HepG2 (cell line): ENCODE measurements around the gene CCNB1. TPM values are rescaled to one million over a fixed set of nuclear protein-coding genes. Genes with fewer than 3 reads are reported as not detected.

Experiments used
- BORCS8-MEF2B ChIP-seq: sonication (generic); formaldehyde crosslinking; IDR thresholded peaks from 2 replicates; pipeline ENCODE4 v1.8.0; 2022; ENCODE audit warnings: mild to moderate bottlenecking, missing genetic modification reagents
- CREB3 ChIP-seq: sonication (generic); formaldehyde crosslinking; IDR thresholded peaks from 2 replicates; pipeline ENCODE4 v1.5.0; 2020; ENCODE audit warnings: missing genetic modification reagents
- HNF1B ChIP-seq: sonication (generic); formaldehyde crosslinking; IDR thresholded peaks from 2 replicates; pipeline ENCODE4 v1.5.1; 2020; ENCODE audit warnings: mild to moderate bottlenecking, moderate library complexity, missing genetic modification reagents
- HNRNPUL1 ChIP-seq: fragments of 200-400 bp; formaldehyde crosslinking; IDR thresholded peaks from 2 replicates; pipeline ENCODE4 v1.6.1; 2017; ENCODE audit warnings: low read depth, mild to moderate bottlenecking, low read length, moderate library complexity
- HOXA5 ChIP-seq: sonication (generic); formaldehyde crosslinking; IDR thresholded peaks from 2 replicates; pipeline ENCODE4 v1.4.0; 2020; ENCODE audit warnings: missing genetic modification reagents
- KAT2B ChIP-seq: fragments of 150-350 bp; IDR thresholded peaks from 2 replicates; pipeline ENCODE4 v1.6.1; 2014; ENCODE audit warnings: low read depth, low read length, borderline replicate concordance
- KMT2A ChIP-seq: sonication (generic); formaldehyde crosslinking; IDR thresholded peaks from 2 replicates; pipeline ENCODE4 v1.4.0; 2020; ENCODE audit warnings: missing genetic modification reagents
- NR1H2 ChIP-seq: sonication (generic); formaldehyde crosslinking; IDR thresholded peaks from 2 replicates; pipeline ENCODE4 v1.8.1; 2022; ENCODE audit warnings: low read depth, missing genetic modification reagents, borderline replicate concordance
- TEAD3 ChIP-seq: optimal IDR thresholded peaks from 2 replicates; pipeline ENCODE3; 2016; ENCODE audit warnings: borderline replicate concordance
- ZFP90 ChIP-seq: sonication (generic); formaldehyde crosslinking; IDR thresholded peaks from 2 replicates; pipeline ENCODE4 v1.8.0; 2022; ENCODE audit warnings: missing genetic modification reagents, mild to moderate bottlenecking, inconsistent platforms, borderline replicate concordance
- ZNF124 ChIP-seq: sonication (generic); formaldehyde crosslinking; IDR thresholded peaks from 2 replicates; pipeline ENCODE4 v1.4.0; 2020; ENCODE audit warnings: missing genetic modification reagents
- ZNF205 ChIP-seq: IDR thresholded peaks from 2 replicates; pipeline ENCODE4 v1.6.1; 2018; ENCODE audit warnings: missing biosample characterization, missing genetic modification reagents
- ZNF451 ChIP-seq: sonication (generic); formaldehyde crosslinking; IDR thresholded peaks from 2 replicates; pipeline ENCODE4 v1.5.0; 2020; ENCODE audit warnings: mild to moderate bottlenecking, missing genetic modification reagents
- ZNF556 ChIP-seq: sonication (generic); formaldehyde crosslinking; IDR thresholded peaks from 2 replicates; pipeline ENCODE4 v1.4.0; 2020; ENCODE audit warnings: mild to moderate bottlenecking, missing genetic modification reagents, borderline replicate concordance
- ZNF773 ChIP-seq: sonication (generic); formaldehyde crosslinking; IDR thresholded peaks from 2 replicates; pipeline ENCODE4 v1.4.0; 2020; ENCODE audit warnings: missing genetic modification reagents, borderline replicate concordance
- ZNF816 ChIP-seq: sonication (generic); formaldehyde crosslinking; IDR thresholded peaks from 2 replicates; pipeline ENCODE4 v1.8.0; 2022; ENCODE audit warnings: missing genetic modification reagents, mild to moderate bottlenecking, borderline replicate concordance
- ZSCAN29 ChIP-seq: sonication (generic); formaldehyde crosslinking; conservative IDR thresholded peaks from 2 replicates; pipeline ENCODE4 v1.4.0; 2020; ENCODE audit warnings: mild to moderate bottlenecking, missing genetic modification reagents
- polyA plus RNA-seq, 8 experiments: library from polyadenylated mRNA; depleted of rRNA in 3 of 8; stranded (reverse) in 7 of 8; unstranded in 1 of 8; fragments of >200 nt; fragmentation: Illumina TruSeq in 4 of 8; extraction: Trizol in 4 of 8; gene quantifications; 2 replicates each; pipeline versions ENCODE4 v1.2.1 to v1.2.3, GENCODE V29; 2011 to 2016; ENCODE audit warnings: low read depth in 4 of 8, missing spikeins in 1 of 8, mixed read lengths in 1 of 8; ENCODE audit not compliant: insufficient read depth in 1 of 8
- total RNA-seq, 5 experiments: library from RNA; depleted of rRNA; stranded (reverse); fragments of >200 nt; fragmentation: Illumina TruSeq; extraction: Trizol; gene quantifications; 2 replicates each; pipeline ENCODE4 v1.2.3, GENCODE V29; 2016; ENCODE audit warnings: low read depth in 1 of 5
- TF ChIP-seq, protein P1 (sequence below): sonication (generic); formaldehyde crosslinking; IDR thresholded peaks from 2 replicates; pipeline ENCODE4 v1.9.0; 2021; ENCODE audit warnings: missing genetic modification reagents, mild to moderate bottlenecking, borderline replicate concordance
- TF ChIP-seq, protein P2 (sequence below): sonication (generic); formaldehyde crosslinking; IDR thresholded peaks from 2 replicates; pipeline ENCODE4 v1.5.1; 2020; ENCODE audit warnings: missing genetic modification reagents, mild to moderate bottlenecking, borderline replicate concordance
- TF ChIP-seq, protein P3 (sequence below): sonication (generic); formaldehyde crosslinking; IDR thresholded peaks from 2 replicates; pipeline ENCODE4 v1.4.0; 2020; ENCODE audit warnings: missing genetic modification reagents

The CCNB1 gene
- total and polyA plus RNA-seq, 2 of the 13 experiments (the other 11 are each of a cell fraction or from before 2014, with no cell fraction given) = 82.3 to 316 TPM

- TF ChIP-seq ZNF816 (0 out of 2 replicates have a peak, but pooled peaks have one; percentile 61), HNRNPUL1 (no peak), ZNF124 (CRISPR knock-in tag) (no peak; the same call in 1 of the 2 replicates), ZNF556 (CRISPR knock-in tag) (0 out of 2 replicates have a peak, but pooled peaks have one; percentile 41), HOXA5 (CRISPR knock-in tag) (peak; percentile 47), CREB3 (CRISPR knock-in tag) (no peak), ZFP90 (peak; percentile 85), ZSCAN29 (CRISPR knock-in tag) (no peak), ZNF773 (no peak), KAT2B (no peak), BORCS8-MEF2B (peak; percentile 94), ZNF205 (CRISPR knock-in tag) (peak; percentile 63; the same call in 1 of the 2 replicates), KMT2A (CRISPR knock-in tag) (peak; percentile 85; the same call in 1 of the 2 replicates), HNF1B (CRISPR knock-in tag) (peak; percentile 64; the same call in 1 of the 2 replicates), TEAD3 (CRISPR knock-in tag) (peak; percentile 46), NR1H2 (CRISPR knock-in tag) (no peak), ZNF451 (CRISPR knock-in tag) (peak; percentile 81; the same call in 1 of the 2 replicates)
- TF ChIP-seq, protein P1, sequence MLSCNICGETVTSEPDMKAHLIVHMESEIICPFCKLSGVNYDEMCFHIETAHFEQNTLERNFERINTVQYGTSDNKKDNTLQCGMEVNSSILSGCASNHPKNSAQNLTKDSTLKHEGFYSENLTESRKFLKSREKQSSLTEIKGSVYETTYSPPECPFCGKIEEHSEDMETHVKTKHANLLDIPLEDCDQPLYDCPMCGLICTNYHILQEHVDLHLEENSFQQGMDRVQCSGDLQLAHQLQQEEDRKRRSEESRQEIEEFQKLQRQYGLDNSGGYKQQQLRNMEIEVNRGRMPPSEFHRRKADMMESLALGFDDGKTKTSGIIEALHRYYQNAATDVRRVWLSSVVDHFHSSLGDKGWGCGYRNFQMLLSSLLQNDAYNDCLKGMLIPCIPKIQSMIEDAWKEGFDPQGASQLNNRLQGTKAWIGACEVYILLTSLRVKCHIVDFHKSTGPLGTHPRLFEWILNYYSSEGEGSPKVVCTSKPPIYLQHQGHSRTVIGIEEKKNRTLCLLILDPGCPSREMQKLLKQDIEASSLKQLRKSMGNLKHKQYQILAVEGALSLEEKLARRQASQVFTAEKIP (CRISPR knock-in tag) = no peak
- TF ChIP-seq, protein P2, sequence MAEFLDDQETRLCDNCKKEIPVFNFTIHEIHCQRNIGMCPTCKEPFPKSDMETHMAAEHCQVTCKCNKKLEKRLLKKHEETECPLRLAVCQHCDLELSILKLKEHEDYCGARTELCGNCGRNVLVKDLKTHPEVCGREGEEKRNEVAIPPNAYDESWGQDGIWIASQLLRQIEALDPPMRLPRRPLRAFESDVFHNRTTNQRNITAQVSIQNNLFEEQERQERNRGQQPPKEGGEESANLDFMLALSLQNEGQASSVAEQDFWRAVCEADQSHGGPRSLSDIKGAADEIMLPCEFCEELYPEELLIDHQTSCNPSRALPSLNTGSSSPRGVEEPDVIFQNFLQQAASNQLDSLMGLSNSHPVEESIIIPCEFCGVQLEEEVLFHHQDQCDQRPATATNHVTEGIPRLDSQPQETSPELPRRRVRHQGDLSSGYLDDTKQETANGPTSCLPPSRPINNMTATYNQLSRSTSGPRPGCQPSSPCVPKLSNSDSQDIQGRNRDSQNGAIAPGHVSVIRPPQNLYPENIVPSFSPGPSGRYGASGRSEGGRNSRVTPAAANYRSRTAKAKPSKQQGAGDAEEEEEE (CRISPR knock-in tag) = no peak
- TF ChIP-seq, protein P3, sequence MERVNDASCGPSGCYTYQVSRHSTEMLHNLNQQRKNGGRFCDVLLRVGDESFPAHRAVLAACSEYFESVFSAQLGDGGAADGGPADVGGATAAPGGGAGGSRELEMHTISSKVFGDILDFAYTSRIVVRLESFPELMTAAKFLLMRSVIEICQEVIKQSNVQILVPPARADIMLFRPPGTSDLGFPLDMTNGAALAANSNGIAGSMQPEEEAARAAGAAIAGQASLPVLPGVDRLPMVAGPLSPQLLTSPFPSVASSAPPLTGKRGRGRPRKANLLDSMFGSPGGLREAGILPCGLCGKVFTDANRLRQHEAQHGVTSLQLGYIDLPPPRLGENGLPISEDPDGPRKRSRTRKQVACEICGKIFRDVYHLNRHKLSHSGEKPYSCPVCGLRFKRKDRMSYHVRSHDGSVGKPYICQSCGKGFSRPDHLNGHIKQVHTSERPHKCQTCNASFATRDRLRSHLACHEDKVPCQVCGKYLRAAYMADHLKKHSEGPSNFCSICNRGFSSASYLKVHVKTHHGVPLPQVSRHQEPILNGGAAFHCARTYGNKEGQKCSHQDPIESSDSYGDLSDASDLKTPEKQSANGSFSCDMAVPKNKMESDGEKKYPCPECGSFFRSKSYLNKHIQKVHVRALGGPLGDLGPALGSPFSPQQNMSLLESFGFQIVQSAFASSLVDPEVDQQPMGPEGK (CRISPR knock-in tag) = peak; percentile 67
Observed at GRCh38 chr5:69217548-69218526, 50.9 kb downstream of the CCNB1 start (continued).
